Measurements from ENCODE around the gene SPINT2. TPM values are rescaled to one million over a fixed set of nuclear protein-coding genes. Genes with fewer than 3 reads are reported as not detected.

The SPINT2 gene
- total and polyA plus RNA-seq, 3 experiments from 2014 or later = 27.9 to 49.5 (median 29.4) TPM

DNA sequence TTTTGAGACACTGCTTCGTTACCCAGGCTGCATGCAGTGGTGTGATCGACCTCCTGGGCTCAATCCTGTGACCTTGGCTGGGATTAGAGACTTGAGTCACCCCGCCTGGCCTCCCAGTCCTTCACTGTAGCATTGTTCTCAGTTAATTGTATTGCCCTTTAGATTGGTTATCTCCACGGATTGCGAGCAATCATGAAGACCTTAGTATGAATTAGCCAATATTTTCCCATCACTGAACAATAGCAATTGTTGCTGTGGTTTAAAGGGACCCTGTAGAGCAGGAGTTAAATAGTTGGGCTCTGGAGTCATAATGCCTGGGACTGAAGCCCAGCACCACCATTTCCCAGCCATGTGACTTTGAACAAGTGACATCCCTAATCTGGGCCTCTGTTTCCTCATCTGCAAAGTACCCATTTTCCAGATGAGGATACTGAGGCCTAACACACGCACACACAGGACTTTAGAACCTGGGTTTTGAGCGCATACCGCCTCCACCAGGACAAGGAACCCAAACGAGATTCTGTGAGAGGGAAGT lies 16.6 kb upstream of the SPINT2 start:
- Mint-ChIP-seq H3K36me3 (no peaks in the 10 kb centered on the region), H3K4me1 (peaks cover 2 to 5% (median 4%) of the 10 kb centered on the region in 3 donors), H3K4me3 (no peak overlapping the region), H3K9me3 (no peaks in the 10 kb centered on the region), H3K27ac (no peak overlapping the region), H3K27me3 (peaks cover 6 to 19% of the 10 kb centered on the region in 2 donors)
- H3K36me3 ChIP-seq (ENCODE audit: insufficient read depth, low read length) = no peaks in the 10 kb centered on the region
- H3K9me3 ChIP-seq (ENCODE audit: low read length) = no peaks in the 10 kb centered on the region
- no peak overlapping the region for H3K27ac ChIP-seq (ENCODE audit: low read depth, low read length)
- no peaks in the 10 kb centered on the region for H3K27me3 ChIP-seq (ENCODE audit: insufficient read depth, low read length, poor library complexity, severe bottlenecking)
- ChIA-PET POLR2A (no interaction called here), CTCF (no interaction called here)
- H3K4me1 ChIP-seq (ENCODE audit: insufficient read depth, low read length) = no peaks in the 10 kb centered on the region
- no peak for DNase-seq
- no peak overlapping the region for H3K4me3 ChIP-seq (ENCODE audit: low read length)

DNA sequence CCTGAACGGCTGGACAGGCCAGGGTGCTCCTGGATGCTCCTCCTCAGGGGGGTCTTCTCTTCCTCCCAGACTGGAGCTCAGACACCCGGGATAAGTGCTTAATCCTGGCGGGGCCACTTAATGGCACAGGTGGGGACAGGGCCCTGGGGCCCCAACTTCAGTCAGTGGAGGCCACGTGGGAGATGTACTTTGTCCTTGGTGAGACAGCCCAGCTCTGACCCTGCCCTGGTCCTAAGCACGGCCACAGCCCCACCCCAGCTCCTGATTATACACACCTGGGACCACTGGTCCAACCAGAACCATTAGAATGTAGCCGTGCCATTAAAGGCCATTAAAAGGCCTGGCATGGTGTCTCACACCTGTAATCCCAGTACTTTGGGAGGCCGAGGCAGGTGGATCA lies 16.0 kb upstream of the SPINT2 start:
- CTCF ChIA-PET = no interaction called here
- peaks cover 2 to 5% (median 4%) of the 10 kb centered on the region in 3 donors for H3K4me1 Mint-ChIP-seq
- H3K9me3 Mint-ChIP-seq = no peaks in the 10 kb centered on the region
- Histone ChIP-seq H3K27me3 (ENCODE audit: insufficient read depth, low read length, poor library complexity, severe bottlenecking) (no peaks in the 10 kb centered on the region), H3K36me3 (ENCODE audit: insufficient read depth, low read length) (no peaks in the 10 kb centered on the region), H3K27ac (ENCODE audit: low read depth, low read length) (no peak overlapping the region), H3K9me3 (ENCODE audit: low read length) (no peaks in the 10 kb centered on the region), H3K4me3 (ENCODE audit: low read length) (no peak overlapping the region), H3K4me1 (ENCODE audit: insufficient read depth, low read length) (no peaks in the 10 kb centered on the region)
- H3K27me3 Mint-ChIP-seq = peaks cover 6 to 19% of the 10 kb centered on the region in 2 donors
- no peaks in the 10 kb centered on the region for H3K36me3 Mint-ChIP-seq
- no peak overlapping the region for H3K4me3 Mint-ChIP-seq
- no peak overlapping the region for H3K27ac Mint-ChIP-seq
- POLR2A ChIA-PET = no interaction called here
- DNase-seq = no peak

DNA sequence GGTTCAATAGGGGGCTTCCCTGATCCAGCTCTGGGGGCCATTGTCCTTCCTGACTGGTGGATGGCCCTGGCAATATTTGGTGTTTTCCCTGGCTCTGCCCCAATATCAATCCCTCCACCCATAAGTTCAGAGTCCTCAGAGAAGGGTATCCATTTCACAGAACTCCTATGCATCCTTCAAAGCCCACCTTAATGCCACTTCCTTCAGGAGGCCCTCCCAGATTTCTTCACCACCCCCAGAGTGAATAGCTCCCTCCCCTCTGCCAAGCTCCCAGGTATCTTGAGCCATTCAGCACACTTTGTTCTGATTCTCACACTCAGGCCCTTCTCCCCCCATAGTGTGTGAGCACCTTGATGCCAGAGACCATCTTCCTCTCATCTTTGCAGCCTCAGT lies 13.9 kb upstream of the SPINT2 start:
- H3K9me3 Mint-ChIP-seq = no peaks in the 10 kb centered on the region
- no peaks in the 10 kb centered on the region for H3K4me1 Mint-ChIP-seq
- no peak overlapping the region for H3K27ac Mint-ChIP-seq
- Histone ChIP-seq H3K36me3 (ENCODE audit: insufficient read depth, low read length) (no peaks in the 10 kb centered on the region), H3K9me3 (ENCODE audit: low read length) (no peaks in the 10 kb centered on the region), H3K4me3 (ENCODE audit: low read length) (no peak overlapping the region), H3K27me3 (ENCODE audit: insufficient read depth, low read length, poor library complexity, severe bottlenecking) (no peaks in the 10 kb centered on the region), H3K27ac (ENCODE audit: low read depth, low read length) (no peak overlapping the region), H3K4me1 (ENCODE audit: insufficient read depth, low read length) (no peaks in the 10 kb centered on the region)
- ChIA-PET POLR2A (no interaction called here), CTCF (interaction anchor here (0.6 to 1.5 kb wide), 3 partner anchors 8 to 84 kb away, joined by 3 to 5 read pairs (median 3); no protein-coding TSS in a partner anchor)
- no peaks in the 10 kb centered on the region for H3K36me3 Mint-ChIP-seq
- no peak for DNase-seq
- no peak overlapping the region for H3K4me3 Mint-ChIP-seq
- H3K27me3 Mint-ChIP-seq = peaks cover 16 to 22% of the 10 kb centered on the region in 2 donors

DNA sequence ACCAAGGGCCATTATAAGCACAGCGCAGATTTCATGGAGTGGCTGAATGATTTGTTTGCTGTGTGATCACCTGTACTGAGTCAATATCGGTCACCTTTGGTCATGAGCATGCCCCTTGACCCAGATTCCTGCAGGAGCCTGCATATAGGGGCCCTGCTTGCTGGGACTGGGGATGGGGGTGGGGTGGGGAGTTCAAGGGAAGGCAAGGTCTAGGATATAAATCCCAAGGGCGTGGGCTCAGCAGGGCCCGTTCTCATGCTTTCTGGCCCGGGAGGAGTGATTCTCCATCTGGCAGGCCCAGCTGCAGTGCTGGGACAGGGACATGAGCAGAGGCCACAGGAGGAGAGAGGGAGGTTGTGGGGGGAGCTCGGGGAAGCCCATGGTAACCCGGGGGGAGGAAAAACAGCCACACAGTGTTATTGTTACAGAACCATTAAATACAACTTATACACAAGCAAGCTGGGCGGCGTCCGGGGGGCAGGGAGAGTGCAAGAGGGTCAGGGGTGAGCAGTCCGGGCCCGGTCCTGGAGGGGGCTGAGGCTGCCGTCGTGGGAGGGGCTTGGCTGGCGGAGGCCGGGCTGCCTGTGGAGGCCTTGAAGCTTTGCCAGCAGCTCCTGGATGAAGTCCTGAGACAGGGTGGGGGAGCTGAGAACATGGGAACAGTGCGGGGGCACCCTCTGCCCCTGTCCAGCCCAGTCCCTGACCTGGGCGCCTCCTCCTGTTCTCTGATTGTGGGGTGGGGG lies 13.4 kb upstream of the SPINT2 start:
- H3K36me3 ChIP-seq (ENCODE audit: insufficient read depth, low read length) = no peaks in the 10 kb centered on the region
- no peaks in the 10 kb centered on the region for H3K27me3 ChIP-seq (ENCODE audit: insufficient read depth, low read length, poor library complexity, severe bottlenecking)
- DNase-seq = no peak
- no peaks in the 10 kb centered on the region for H3K4me1 ChIP-seq (ENCODE audit: insufficient read depth, low read length)
- H3K4me3 Mint-ChIP-seq = no peak overlapping the region
- H3K27me3 Mint-ChIP-seq = peaks cover 20 to 26% of the 10 kb centered on the region in 2 donors
- H3K27ac Mint-ChIP-seq = no peak overlapping the region
- ChIA-PET CTCF (interaction anchor here (1.1 to 1.5 kb wide), 2 partner anchors 9 to 83 kb away, joined by 3 to 5 read pairs; no protein-coding TSS in a partner anchor), POLR2A (no interaction called here)
- no peaks in the 10 kb centered on the region for H3K9me3 Mint-ChIP-seq
- no peaks in the 10 kb centered on the region for H3K4me1 Mint-ChIP-seq
- no peaks in the 10 kb centered on the region for H3K9me3 ChIP-seq (ENCODE audit: low read length)
- no peak overlapping the region for H3K27ac ChIP-seq (ENCODE audit: low read depth, low read length)
- no peak overlapping the region for H3K4me3 ChIP-seq (ENCODE audit: low read length)
- H3K36me3 Mint-ChIP-seq = no peaks in the 10 kb centered on the region

DNA sequence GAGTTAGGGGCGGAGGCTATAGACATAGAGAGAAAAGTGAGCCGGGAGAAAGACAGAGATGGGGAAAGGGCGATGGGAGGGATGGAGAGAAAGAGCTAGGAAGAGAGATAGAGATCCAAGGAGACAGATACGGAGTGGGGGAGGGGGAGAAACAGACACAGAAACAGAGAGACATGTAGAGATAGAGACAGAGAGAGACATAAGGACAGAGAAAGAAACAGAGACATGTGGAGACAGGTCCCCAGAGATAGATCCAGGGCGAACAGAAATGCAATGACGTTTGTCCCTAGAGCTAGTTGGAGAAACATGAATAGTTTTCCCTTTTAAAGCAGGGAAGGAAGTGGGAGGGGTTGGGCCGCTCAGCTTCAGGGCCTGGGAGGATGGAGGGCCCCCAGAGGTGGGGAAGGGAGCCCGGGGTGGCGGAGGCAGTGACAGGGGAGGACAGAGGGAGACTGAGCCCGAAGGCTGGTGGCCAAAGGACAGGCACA lies 12.8 kb upstream of the SPINT2 start:
- H3K9me3 ChIP-seq (ENCODE audit: low read length) = no peaks in the 10 kb centered on the region
- no peak overlapping the region for H3K27ac ChIP-seq (ENCODE audit: low read depth, low read length)
- no peak for DNase-seq
- Mint-ChIP-seq H3K4me1 (peaks cover 0 to under 1% (median 0%) of the 10 kb centered on the region in 3 donors), H3K27me3 (peaks cover 21 to 27% of the 10 kb centered on the region in 2 donors), H3K9me3 (no peaks in the 10 kb centered on the region), H3K27ac (no peak overlapping the region), H3K36me3 (no peaks in the 10 kb centered on the region), H3K4me3 (no peak overlapping the region)
- POLR2A ChIA-PET = no interaction called here
- CTCF ChIA-PET = interaction anchor here (1.1 kb wide), 1 partner anchor 10 kb away, joined by 3 read pairs; no protein-coding TSS in a partner anchor
- no peaks in the 10 kb centered on the region for H3K4me1 ChIP-seq (ENCODE audit: insufficient read depth, low read length)
- H3K36me3 ChIP-seq (ENCODE audit: insufficient read depth, low read length) = no peaks in the 10 kb centered on the region
- H3K27me3 ChIP-seq (ENCODE audit: insufficient read depth, low read length, poor library complexity, severe bottlenecking) = no peaks in the 10 kb centered on the region
- no peak overlapping the region for H3K4me3 ChIP-seq (ENCODE audit: low read length)

DNA sequence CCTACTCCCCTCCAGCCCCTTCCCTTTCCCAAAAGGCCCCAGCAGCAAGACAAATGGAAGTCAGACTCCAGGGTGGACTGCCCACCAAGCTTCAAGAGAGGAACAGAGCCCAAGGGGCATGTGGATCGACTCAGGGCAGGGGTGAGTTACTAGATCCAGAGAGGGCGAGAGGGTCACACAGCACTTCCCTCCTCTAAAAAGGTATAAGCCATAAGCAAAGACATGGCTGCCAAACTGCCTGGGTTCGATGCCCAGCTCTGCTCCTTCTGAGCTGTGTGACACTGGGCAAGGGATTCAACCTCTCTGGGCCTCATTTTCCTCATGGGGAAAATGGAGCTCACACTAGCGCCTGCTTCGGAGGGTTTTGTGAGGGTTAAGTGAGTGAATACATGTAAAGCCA lies 12.0 kb upstream of the SPINT2 start:
- no peaks in the 10 kb centered on the region for H3K4me1 ChIP-seq (ENCODE audit: insufficient read depth, low read length)
- H3K27me3 ChIP-seq (ENCODE audit: insufficient read depth, low read length, poor library complexity, severe bottlenecking) = no peaks in the 10 kb centered on the region
- H3K27ac Mint-ChIP-seq = peak overlapping the region in 1 of 8 donors; percentile 24
- no peaks in the 10 kb centered on the region for H3K36me3 Mint-ChIP-seq
- H3K4me1 Mint-ChIP-seq = peaks cover 0 to 6% (median 0%) of the 10 kb centered on the region in 3 donors
- peaks cover 28 to 34% of the 10 kb centered on the region in 2 donors for H3K27me3 Mint-ChIP-seq
- H3K4me3 Mint-ChIP-seq = no peak overlapping the region
- ChIA-PET POLR2A (no interaction called here), CTCF (no interaction called here)
- no peak for DNase-seq
- no peak overlapping the region for H3K4me3 ChIP-seq (ENCODE audit: low read length)
- H3K27ac ChIP-seq (ENCODE audit: low read depth, low read length) = no peak overlapping the region
- no peaks in the 10 kb centered on the region for H3K9me3 ChIP-seq (ENCODE audit: low read length)
- no peaks in the 10 kb centered on the region for H3K36me3 ChIP-seq (ENCODE audit: insufficient read depth, low read length)
- H3K9me3 Mint-ChIP-seq = no peaks in the 10 kb centered on the region

DNA sequence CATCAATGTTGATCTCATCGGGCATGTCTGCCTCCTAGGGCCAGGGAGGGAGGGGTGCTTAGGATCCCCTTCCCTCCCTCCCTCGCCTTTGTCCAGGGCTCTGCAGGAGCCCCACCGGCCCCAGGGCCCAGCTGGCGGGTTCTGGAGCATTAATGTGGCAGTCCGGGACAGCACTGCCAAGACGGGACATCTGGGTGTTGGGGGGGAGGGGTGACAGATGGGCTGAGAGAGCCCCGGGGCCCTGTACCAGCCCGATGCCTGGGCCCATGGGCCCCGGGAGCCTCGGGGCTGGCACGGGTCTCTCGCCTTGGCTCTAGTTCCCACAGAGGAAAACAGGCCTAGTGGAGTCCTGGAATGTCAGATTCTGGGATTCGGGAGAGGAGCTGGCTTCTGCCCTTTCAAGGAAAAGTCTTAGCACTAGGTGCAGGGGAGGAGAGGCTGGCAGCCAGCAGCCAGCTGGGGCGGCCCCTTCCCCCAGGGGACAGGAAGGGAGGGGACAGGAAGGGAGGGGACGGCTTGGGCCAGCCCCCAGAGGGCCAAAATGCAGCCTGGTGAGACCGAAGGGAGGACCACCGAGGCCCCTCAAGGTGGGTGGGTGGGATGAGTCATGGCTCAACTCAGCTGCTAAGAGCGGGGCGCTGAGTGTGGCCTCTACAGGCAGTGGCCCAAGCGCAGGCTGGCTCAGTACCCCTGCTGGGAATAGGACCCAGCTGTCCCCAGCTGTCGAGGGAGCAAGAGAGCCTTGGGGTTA lies 11.3 kb upstream of the SPINT2 start:
- Histone ChIP-seq H3K4me3 (ENCODE audit: low read length) (no peak overlapping the region), H3K27me3 (ENCODE audit: insufficient read depth, low read length, poor library complexity, severe bottlenecking) (no peaks in the 10 kb centered on the region), H3K4me1 (ENCODE audit: insufficient read depth, low read length) (no peaks in the 10 kb centered on the region), H3K9me3 (ENCODE audit: low read length) (no peaks in the 10 kb centered on the region), H3K27ac (ENCODE audit: low read depth, low read length) (no peak overlapping the region), H3K36me3 (ENCODE audit: insufficient read depth, low read length) (no peaks in the 10 kb centered on the region)
- Mint-ChIP-seq H3K4me1 (peaks cover 0 to 6% (median 0%) of the 10 kb centered on the region in 3 donors), H3K27ac (no peak overlapping the region), H3K27me3 (peaks cover 30 to 37% of the 10 kb centered on the region in 2 donors), H3K9me3 (no peaks in the 10 kb centered on the region), H3K36me3 (no peaks in the 10 kb centered on the region), H3K4me3 (no peak overlapping the region)
- ChIA-PET POLR2A (no interaction called here), CTCF (no interaction called here)
- no peak for DNase-seq

DNA sequence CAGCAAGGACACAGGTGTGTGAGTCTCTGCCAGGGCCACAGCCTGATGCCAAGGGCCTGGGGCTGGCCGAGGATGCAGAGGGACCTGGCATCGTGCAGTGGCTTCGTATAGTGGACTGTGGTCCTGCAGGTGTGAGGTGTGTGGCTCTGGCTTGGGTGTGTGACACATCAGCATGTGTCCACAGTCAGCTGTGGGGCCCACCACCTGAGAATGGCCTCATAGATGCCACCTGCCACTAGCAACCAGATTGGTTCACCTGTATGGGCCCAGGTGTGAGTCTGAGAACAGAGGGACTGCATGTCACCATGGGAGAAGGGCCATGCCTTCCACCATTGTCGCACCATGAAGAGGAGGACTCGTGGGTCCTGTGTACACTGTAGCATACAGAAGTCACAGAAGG lies 10.6 kb upstream of the SPINT2 start:
- no peak overlapping the region for H3K27ac Mint-ChIP-seq

More for the DNA sequence above, 10.6 kb upstream of the SPINT2 start:
- Histone ChIP-seq H3K9me3 (ENCODE audit: low read length) (no peaks in the 10 kb centered on the region), H3K27ac (ENCODE audit: low read depth, low read length) (no peak overlapping the region), H3K36me3 (ENCODE audit: insufficient read depth, low read length) (no peaks in the 10 kb centered on the region), H3K27me3 (ENCODE audit: insufficient read depth, low read length, poor library complexity, severe bottlenecking) (no peaks in the 10 kb centered on the region), H3K4me1 (ENCODE audit: insufficient read depth, low read length) (no peaks in the 10 kb centered on the region), H3K4me3 (ENCODE audit: low read length) (no peak overlapping the region)
- POLR2A ChIA-PET = no interaction called here
- CTCF ChIA-PET = no interaction called here
- no peak for DNase-seq
- H3K4me3 Mint-ChIP-seq = no peak overlapping the region
- no peaks in the 10 kb centered on the region for H3K9me3 Mint-ChIP-seq
- H3K27me3 Mint-ChIP-seq = peaks cover 30 to 38% of the 10 kb centered on the region in 2 donors
- no peaks in the 10 kb centered on the region for H3K36me3 Mint-ChIP-seq
- H3K4me1 Mint-ChIP-seq = peaks cover 0 to 6% (median 0%) of the 10 kb centered on the region in 3 donors
